ENCODE data around the gene NKX2-3. TPM values are rescaled to one million over a fixed set of nuclear protein-coding genes. Genes with fewer than 3 reads are reported as not detected.
A peak's percentile ranks its signal among the peaks of the same experiment; 100 is the strongest.

The NKX2-3 gene
- total and polyA plus RNA-seq, 7 experiments from 2014 or later, result not detected

GRCh38 chr10:99522470-99523250 is 10.1 kb upstream of the NKX2-3 start:
- CTCF ChIA-PET, result no interaction called here
- Mint-ChIP-seq H3K36me3 (no peaks in the 10 kb centered on the region), H3K4me1 (peaks cover 0 to 12% (median 6%) of the 10 kb centered on the region in 7 donors), H3K27me3 (peaks cover 72 to 85% (median 73%) of the 10 kb centered on the region in 5 donors), H3K27ac (no peak overlapping the region), H3K9me3 (peaks cover 0 to 3% (median 0%) of the 10 kb centered on the region in 11 donors), H3K4me3 (peak overlapping the region in 6 of 10 donors; percentile 16 to 78 (median 54))
- intact Hi-C loops (cut with micrococcal nuclease), result no loop called here
- DNase-seq (no peak), ATAC-seq (no peak)
- Histone ChIP-seq H3K4me3 (ENCODE audit: low read length) (no peak overlapping the region), H3K27ac (ENCODE audit: low read depth, low read length) (no peak overlapping the region), H3K27me3 (ENCODE audit: control insufficient read depth in 2 of 2, insufficient read depth in 2 of 2, low read length in 2 of 2) (peaks cover 0 to 7% of the 10 kb centered on the region in 2 donors), H3K9me3 (ENCODE audit: control insufficient read depth in 2 of 3, low read length in 3 of 3) (no peaks in the 10 kb centered on the region), H3K36me3 (ENCODE audit: control insufficient read depth in 2 of 3, insufficient read depth in 3 of 3, low read length in 3 of 3) (no peaks in the 10 kb centered on the region), H3K4me1 (ENCODE audit: control insufficient read depth in 2 of 2, insufficient read depth in 2 of 2, low read length in 2 of 2) (no peaks in the 10 kb centered on the region)
- POLR2A ChIA-PET, result no interaction called here

GRCh38 chr10:99523251-99523773 is 9.4 kb upstream of the NKX2-3 start:
- CTCF ChIA-PET, result no interaction called here
- Histone ChIP-seq H3K9me3 (ENCODE audit: control insufficient read depth in 2 of 3, low read length in 3 of 3) (no peaks in the 10 kb centered on the region), H3K27ac (ENCODE audit: low read depth, low read length) (no peak overlapping the region), H3K4me3 (ENCODE audit: low read length) (no peak overlapping the region), H3K4me1 (ENCODE audit: control insufficient read depth in 2 of 2, insufficient read depth in 2 of 2, low read length in 2 of 2) (no peaks in the 10 kb centered on the region), H3K27me3 (ENCODE audit: control insufficient read depth in 2 of 2, insufficient read depth in 2 of 2, low read length in 2 of 2) (peaks cover 0 to 7% of the 10 kb centered on the region in 2 donors), H3K36me3 (ENCODE audit: control insufficient read depth in 2 of 3, insufficient read depth in 3 of 3, low read length in 3 of 3) (no peaks in the 10 kb centered on the region)
- H3K27me3 Mint-ChIP-seq, result peaks cover 72 to 88% (median 74%) of the 10 kb centered on the region in 5 donors
- POLR2A ChIA-PET, result no interaction called here
- intact Hi-C loops (cut with micrococcal nuclease), result no loop called here
- no peak for DNase-seq
- no peak overlapping the region for H3K27ac Mint-ChIP-seq
- no peak for ATAC-seq
- peaks cover 0 to 3% (median 0%) of the 10 kb centered on the region in 11 donors for H3K9me3 Mint-ChIP-seq
- peak overlapping the region in 9 of 10 donors; percentile 24 to 78 (median 59) for H3K4me3 Mint-ChIP-seq
- H3K36me3 Mint-ChIP-seq, result no peaks in the 10 kb centered on the region
- H3K4me1 Mint-ChIP-seq, result peaks cover 0 to 12% (median 11%) of the 10 kb centered on the region in 7 donors

- no peak overlapping the region for H3K4me3 ChIP-seq (ENCODE audit: low read length)
- H3K27ac ChIP-seq (ENCODE audit: low read depth, low read length), result no peak overlapping the region
- intact Hi-C loops (cut with micrococcal nuclease), result no loop called here
- H3K36me3 ChIP-seq (ENCODE audit: control insufficient read depth in 2 of 3, insufficient read depth in 3 of 3, low read length in 3 of 3), result no peaks in the 10 kb centered on the region
- Mint-ChIP-seq H3K27ac (no peak overlapping the region), H3K9me3 (peaks cover 0 to 3% (median 0%) of the 10 kb centered on the region in 11 donors), H3K4me3 (peak overlapping the region in 2 of 10 donors; percentile 48 to 61), H3K36me3 (no peaks in the 10 kb centered on the region), H3K4me1 (peaks cover 3 to 20% (median 14%) of the 10 kb centered on the region in 7 donors), H3K27me3 (peaks cover 76 to 91% (median 79%) of the 10 kb centered on the region in 5 donors)
- no peaks in the 10 kb centered on the region for H3K9me3 ChIP-seq (ENCODE audit: control insufficient read depth in 2 of 3, low read length in 3 of 3)
- H3K4me1 ChIP-seq (ENCODE audit: control insufficient read depth in 2 of 2, insufficient read depth in 2 of 2, low read length in 2 of 2), result no peaks in the 10 kb centered on the region
- POLR2A ChIA-PET, result no interaction called here
- H3K27me3 ChIP-seq (ENCODE audit: control insufficient read depth in 2 of 2, insufficient read depth in 2 of 2, low read length in 2 of 2), result peaks cover 0 to 11% of the 10 kb centered on the region in 2 donors
- no peak for ATAC-seq
- no peak for DNase-seq
- CTCF ChIA-PET, result no interaction called here
Observed at GRCh38 chr10:99524050-99524666, 8.6 kb upstream of the NKX2-3 start.

- H3K36me3 Mint-ChIP-seq, result no peaks in the 10 kb centered on the region
- ATAC-seq (no peak), DNase-seq (no peak)
- H3K4me3 Mint-ChIP-seq, result peak overlapping the region in 1 of 10 donors; percentile 17
- CTCF ChIA-PET, result no interaction called here
- Histone ChIP-seq H3K27ac (ENCODE audit: low read depth, low read length) (no peak overlapping the region), H3K27me3 (ENCODE audit: control insufficient read depth in 2 of 2, insufficient read depth in 2 of 2, low read length in 2 of 2) (peaks cover 0 to 17% of the 10 kb centered on the region in 2 donors), H3K4me3 (ENCODE audit: low read length) (no peak overlapping the region), H3K4me1 (ENCODE audit: control insufficient read depth in 2 of 2, insufficient read depth in 2 of 2, low read length in 2 of 2) (no peaks in the 10 kb centered on the region), H3K9me3 (ENCODE audit: control insufficient read depth in 2 of 3, low read length in 3 of 3) (no peaks in the 10 kb centered on the region), H3K36me3 (ENCODE audit: control insufficient read depth in 2 of 3, insufficient read depth in 3 of 3, low read length in 3 of 3) (no peaks in the 10 kb centered on the region)
- peaks cover 10 to 27% (median 19%) of the 10 kb centered on the region in 7 donors for H3K4me1 Mint-ChIP-seq
- intact Hi-C loops (cut with micrococcal nuclease), result no loop called here
- peaks cover 76 to 91% (median 79%) of the 10 kb centered on the region in 5 donors for H3K27me3 Mint-ChIP-seq
- POLR2A ChIA-PET, result no interaction called here
- no peak overlapping the region for H3K27ac Mint-ChIP-seq
- peaks cover 0 to 3% (median 0%) of the 10 kb centered on the region in 11 donors for H3K9me3 Mint-ChIP-seq
Observed at GRCh38 chr10:99524736-99525380, 7.9 kb upstream of the NKX2-3 start.

- Histone ChIP-seq H3K4me1 (ENCODE audit: control insufficient read depth in 2 of 2, insufficient read depth in 2 of 2, low read length in 2 of 2) (no peaks in the 10 kb centered on the region), H3K27ac (ENCODE audit: low read depth, low read length) (no peak overlapping the region), H3K27me3 (ENCODE audit: control insufficient read depth in 2 of 2, insufficient read depth in 2 of 2, low read length in 2 of 2) (peaks cover 0 to 23% of the 10 kb centered on the region in 2 donors), H3K9me3 (ENCODE audit: control insufficient read depth in 2 of 3, low read length in 3 of 3) (no peaks in the 10 kb centered on the region), H3K4me3 (ENCODE audit: low read length) (no peak overlapping the region), H3K36me3 (ENCODE audit: control insufficient read depth in 2 of 3, insufficient read depth in 3 of 3, low read length in 3 of 3) (no peaks in the 10 kb centered on the region)
- Mint-ChIP-seq H3K4me1 (peaks cover 19 to 36% (median 25%) of the 10 kb centered on the region in 7 donors), H3K27me3 (peaks cover 77 to 91% (median 79%) of the 10 kb centered on the region in 5 donors), H3K36me3 (peaks cover 0 to 4% (median 0%) of the 10 kb centered on the region in 5 donors), H3K4me3 (no peak overlapping the region), H3K9me3 (peaks cover 0 to 7% (median 0%) of the 10 kb centered on the region in 11 donors), H3K27ac (no peak overlapping the region)
- ChIA-PET CTCF (no interaction called here), POLR2A (no interaction called here)
- DNase-seq (no peak), ATAC-seq (no peak)
- intact Hi-C loops (cut with micrococcal nuclease), result no loop called here
Observed at GRCh38 chr10:99525897-99526296, 6.8 kb upstream of the NKX2-3 start.

GRCh38 chr10:99526861-99527504 is 5.8 kb upstream of the NKX2-3 start:
- Histone ChIP-seq H3K4me1 (ENCODE audit: control insufficient read depth in 2 of 2, insufficient read depth in 2 of 2, low read length in 2 of 2) (no peaks in the 10 kb centered on the region), H3K36me3 (ENCODE audit: control insufficient read depth in 2 of 3, insufficient read depth in 3 of 3, low read length in 3 of 3) (no peaks in the 10 kb centered on the region), H3K4me3 (ENCODE audit: low read length) (no peak overlapping the region), H3K27ac (ENCODE audit: low read depth, low read length) (no peak overlapping the region), H3K9me3 (ENCODE audit: control insufficient read depth in 2 of 3, low read length in 3 of 3) (no peaks in the 10 kb centered on the region), H3K27me3 (ENCODE audit: control insufficient read depth in 2 of 2, insufficient read depth in 2 of 2, low read length in 2 of 2) (peaks cover 0 to 30% of the 10 kb centered on the region in 2 donors)
- H3K27me3 Mint-ChIP-seq, result peaks cover 82 to 92% (median 83%) of the 10 kb centered on the region in 5 donors
- no peak for DNase-seq
- no peak overlapping the region for H3K27ac Mint-ChIP-seq
- POLR2A ChIA-PET, result no interaction called here
- ATAC-seq, result no peak
- H3K9me3 Mint-ChIP-seq, result peaks cover 0 to 7% (median 0%) of the 10 kb centered on the region in 11 donors
- CTCF ChIA-PET, result no interaction called here
- intact Hi-C loops (cut with micrococcal nuclease), result no loop called here
- peaks cover 19 to 40% (median 28%) of the 10 kb centered on the region in 7 donors for H3K4me1 Mint-ChIP-seq
- H3K4me3 Mint-ChIP-seq, result no peak overlapping the region
- H3K36me3 Mint-ChIP-seq, result peaks cover 0 to 4% (median 2%) of the 10 kb centered on the region in 5 donors

All from naive thymus-derived CD4-positive, alpha-beta T cell (primary cell).